HG03280 (cell line): ENCODE results near the gene PROZ.

Source experiments
- ATAC-seq: cut with Tn5 transposase; IDR thresholded peaks from one replicate; pipeline ENCODE4 v1.9.1; 2021; ENCODE audit warnings: mild to moderate bottlenecking, moderate library complexity; ENCODE audit not compliant: unreplicated experiment

PROZ gene

GRCh38 chr13:113119822-113120189 is 38.6 kb upstream of the PROZ start:
- no peak for ATAC-seq

DNA sequence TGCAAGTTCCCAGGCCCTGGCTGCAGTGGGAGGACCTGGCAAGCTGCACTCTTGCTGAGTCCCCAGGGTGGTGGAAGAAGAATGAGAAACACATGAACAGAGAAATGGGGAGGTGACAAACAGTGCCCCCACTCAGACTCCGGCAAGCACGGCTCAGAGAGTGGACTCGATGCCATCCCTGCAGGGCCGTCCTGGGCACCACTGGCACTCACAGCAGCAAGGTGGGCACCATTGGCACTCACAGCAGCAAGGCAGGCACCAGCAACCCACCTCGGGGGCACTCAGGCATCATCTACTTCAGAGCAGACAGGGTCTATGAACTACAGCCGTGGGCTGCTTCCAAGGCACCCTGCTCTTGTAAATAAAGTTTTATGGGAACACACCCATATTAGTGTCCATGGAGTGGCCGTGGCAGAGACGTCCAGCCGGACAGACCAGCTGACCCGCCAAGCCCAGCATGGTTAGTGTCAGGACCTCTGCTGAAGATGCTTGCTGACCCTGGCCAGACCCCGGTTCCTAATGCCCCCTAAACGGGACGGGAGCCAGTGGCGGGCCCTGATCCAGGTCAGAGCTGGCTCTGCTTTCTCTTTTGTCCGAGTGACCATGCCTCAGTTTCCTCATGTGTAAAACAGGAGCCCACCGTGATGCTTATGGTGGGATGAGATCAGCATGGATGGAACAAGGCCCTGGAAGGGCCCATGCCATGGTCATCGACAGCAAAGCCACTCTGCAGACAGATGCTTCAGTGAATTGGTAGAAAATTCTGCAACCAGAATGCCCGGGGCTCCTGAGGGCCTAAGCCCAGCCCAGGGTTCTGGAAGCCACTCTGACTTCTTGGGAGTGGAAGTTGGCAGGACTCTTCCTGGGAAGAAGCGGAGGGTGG is 37.9 kb upstream of the PROZ start:
- no peak for ATAC-seq

GRCh38 chr13:113121183-113121927 is 37.1 kb upstream of the PROZ start:
- ATAC-seq = no peak

- ATAC-seq = no peak
These were observed 36.4 kb upstream of the PROZ start for GRCh38 chr13:113121928-113122471.

DNA sequence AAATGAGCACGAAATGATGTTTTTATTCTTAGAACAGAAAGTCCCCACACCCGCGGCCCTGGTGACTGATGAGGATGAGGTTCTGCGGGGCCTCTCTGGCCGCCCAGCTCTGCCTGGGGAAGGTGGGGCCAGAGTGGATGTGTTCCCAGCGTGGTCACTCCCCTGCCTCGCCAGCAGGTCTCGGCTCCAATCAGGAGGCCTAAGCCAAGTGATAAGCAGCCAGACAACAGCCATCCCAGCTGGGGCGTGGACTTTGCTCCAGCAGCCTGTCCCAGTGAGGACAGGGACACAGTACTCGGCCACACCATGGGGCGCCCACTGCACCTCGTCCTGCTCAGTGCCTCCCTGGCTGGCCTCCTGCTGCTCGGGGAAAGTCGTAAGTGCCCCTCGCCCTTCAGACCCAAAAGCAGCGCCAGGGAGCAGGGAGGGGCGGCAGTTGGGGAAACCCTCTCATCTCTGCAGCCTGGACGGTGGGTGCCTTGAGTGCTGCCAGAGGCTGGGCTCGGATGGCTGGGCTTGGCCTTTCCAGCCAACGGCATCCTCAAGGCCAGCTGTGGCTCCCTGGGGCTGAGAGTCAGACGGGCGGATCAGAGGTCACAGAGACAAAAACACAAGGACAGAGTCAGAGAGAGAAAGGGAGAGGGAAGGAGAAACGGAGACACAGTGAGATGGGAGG is 35.8 kb upstream of the PROZ start, which contains the start of gene F10:
Gene F10, plus strand, starts transcription at position 250 of the 676 bp plus-strand sequence. Its CDS starts 57 bp downstream, at position 307.
- no peak for ATAC-seq

DNA sequence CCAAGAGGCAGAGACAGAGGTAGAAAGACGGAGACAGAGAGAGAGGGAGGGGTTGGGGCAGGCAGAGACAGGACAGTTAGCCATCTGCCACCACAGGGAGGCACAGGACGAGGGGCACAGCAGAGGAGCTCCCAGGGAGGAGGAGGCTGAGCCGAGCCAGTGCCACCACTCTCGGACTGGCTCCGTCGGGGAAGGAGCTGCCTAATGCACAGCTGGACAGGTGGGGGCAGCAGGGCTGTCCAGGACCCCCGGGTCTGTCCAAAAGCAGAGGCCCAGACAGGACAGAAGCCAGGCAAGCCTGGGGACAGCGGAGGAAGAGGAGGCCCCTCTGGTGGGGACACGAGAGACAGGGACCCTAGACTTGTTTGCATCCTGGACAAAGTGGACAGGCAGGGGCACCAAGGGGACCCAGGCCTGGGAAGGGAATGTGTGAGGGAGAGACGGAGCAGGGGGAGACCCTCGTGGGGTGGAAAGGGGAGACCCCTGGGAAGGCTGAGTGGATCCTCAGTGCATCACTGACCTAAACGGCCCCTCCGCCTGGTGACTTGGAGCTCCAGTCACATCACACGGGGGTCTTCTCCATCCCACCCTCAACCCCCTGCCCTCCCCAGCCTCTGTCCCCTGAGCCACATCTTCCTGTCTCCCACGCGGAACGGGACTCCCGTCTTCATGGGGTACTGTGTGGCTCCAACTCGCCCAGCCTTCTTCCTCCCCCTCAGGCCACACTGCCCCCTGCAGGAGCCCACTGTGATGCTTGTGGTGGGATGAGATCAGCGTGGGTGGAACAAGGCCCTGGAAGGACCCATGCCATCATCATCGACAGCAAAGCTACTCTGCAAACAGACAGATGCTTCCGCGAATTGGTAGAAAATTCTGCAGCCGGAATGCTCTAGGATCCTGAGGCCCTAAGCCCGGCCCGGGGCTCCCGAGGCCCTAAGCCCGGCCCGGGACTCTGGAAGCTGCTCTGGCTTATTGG is 34.9 kb upstream of the PROZ start:
- no peak for ATAC-seq

DNA sequence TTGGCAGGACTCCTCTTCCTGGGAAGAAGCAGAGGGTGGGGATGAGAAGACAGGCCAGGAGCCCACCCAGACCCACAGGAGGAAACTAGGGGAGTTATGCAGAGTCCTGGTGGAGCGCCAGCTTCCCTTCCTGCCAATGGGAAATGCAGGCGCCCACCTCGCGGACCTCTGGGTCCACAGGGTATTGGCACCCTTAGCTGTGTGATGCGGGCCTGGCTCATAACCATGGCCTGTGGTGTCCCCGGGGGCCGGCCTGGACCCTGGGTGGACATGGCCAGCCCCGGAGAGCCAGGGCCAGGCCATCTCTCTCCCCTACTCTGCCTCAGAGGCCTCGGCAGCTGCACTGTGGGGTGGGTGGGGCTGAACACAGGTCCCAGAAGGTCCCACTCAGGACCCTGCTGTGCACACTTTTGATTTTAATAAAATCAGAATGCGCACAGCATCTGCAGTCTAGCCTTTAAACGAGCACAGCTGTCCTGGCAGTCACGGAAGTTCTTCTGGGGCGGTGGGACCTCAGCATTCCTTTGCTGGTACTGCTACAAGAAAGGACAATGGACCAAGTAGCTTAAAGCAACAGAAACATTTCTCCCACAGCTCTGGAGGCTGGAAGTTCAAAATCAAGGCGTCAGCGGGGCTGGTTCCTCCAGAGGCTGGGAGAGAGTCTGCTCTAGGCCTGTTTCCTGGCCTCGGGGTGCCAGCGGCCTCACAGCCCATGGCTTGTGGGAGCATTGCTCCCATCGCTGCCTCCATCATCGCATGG is 34.1 kb upstream of the PROZ start:
- no peak for ATAC-seq

DNA sequence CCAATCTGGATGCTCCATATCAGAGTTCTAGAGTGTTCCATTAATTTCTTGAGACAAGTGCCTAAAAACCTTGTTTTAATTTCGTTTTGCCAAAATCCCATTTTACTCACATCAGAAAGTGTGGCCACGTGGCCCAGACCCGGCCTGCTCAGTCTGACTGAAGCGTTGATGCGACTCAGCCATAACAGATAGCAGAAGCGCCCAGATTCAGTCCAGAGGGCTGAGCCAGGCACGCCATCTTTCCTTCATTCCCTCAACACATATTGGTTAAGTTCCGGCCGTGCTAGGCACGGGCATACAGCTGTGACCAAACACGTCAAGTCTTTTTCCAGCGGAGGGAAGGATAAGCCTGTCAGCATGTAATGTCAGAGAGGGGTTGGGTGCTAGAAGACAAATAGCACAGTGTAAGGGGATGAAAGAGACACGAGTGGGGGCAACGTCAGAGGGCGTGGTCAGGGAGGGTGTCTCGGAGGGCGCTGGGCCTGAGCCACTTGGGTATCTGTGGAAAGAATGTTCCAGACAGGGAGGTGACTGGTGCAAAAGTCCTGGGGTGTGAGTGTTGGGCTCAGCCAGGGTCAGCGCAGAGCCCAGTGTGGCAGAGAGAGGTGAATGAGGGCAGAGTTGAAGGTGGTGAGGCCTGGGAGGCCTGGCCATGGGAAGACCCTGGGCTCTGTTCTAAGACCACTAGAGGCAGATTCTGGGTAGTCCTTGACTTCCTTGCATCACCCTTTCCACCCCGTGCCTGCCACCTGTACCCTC is 32.8 kb upstream of the PROZ start:
- no peak for ATAC-seq

- no peak for ATAC-seq
These were observed 31.9 kb upstream of the PROZ start for GRCh38 chr13:113126265-113127150.

DNA sequence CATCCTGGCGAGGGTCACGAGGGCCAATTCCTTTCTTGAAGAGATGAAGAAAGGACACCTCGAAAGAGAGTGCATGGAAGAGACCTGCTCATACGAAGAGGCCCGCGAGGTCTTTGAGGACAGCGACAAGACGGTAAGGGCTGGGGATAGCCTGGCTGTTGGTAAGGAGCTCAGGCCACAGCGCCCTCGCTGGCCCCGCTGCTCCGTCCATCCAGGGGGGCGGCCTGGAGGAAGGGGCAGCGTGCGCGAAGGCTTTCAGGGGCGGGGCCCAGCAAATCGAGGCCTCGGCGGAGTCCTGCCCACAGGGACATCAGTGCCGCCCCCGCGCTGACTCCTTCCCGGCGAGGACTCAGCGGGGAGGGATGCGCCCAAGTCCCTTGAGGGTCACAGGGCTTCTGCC is 29.0 kb upstream of the PROZ start:
- no peak for ATAC-seq

DNA sequence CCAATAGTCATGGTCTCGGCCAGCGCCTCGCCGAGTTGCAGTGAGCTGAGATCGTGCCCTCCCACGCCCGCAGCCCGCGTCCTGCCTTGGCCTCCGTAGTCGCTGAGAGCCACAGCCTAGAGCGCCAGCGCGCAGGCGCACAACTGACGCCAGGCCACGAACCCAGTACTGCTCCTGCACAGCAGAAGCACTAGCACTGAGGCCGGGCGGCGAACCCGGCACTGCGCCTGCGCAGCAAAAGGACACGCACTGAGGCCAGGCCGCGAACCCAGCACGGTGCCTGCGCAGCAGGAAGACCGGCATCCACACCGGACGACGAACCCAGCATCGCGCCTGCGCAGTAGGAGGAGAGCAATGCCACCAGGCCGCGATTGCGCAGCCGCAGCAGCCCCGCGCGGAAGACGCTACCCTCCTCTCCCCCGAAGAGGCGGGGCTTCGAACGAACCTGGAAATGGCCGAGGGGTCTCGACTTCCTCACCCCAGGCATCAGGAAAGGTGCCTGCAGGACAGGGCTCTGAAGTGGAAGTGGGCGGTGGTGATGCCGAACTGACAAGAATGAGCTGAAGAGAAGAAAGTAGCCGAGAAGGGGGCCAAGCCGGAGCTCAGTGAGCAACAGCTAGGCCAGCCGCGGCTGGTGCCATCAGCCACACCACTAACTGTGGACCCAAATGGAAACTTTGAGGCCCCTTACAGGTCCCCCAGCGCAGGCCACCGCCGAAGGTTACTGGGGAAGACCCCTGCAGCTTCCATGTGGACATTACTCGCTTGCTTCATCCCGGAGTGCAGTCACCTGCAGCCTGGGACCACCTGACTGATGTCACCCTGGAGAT is 28.3 kb upstream of the PROZ start:
- ATAC-seq = no peak

DNA sequence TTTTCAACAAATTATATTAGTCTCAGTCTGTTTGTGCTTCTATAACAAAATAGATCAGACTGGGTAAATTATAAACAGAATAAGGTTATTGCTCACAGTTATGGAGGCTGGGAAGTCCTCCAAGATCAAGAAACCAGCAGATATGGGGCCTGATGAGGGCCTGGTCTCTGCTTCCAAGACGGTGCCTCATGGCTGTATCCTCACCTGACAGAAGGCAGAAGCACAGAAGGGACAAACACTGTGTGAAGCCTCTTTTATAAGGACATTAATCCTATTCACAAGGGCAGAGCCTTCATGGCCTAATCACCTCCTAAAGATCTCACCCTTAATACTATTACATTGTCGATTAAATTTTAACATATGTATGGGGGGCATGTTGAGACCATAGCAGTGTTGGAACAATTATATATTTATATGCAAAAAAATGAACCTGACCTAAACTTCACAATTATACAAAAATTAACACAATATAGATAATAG is 23.1 kb upstream of the PROZ start:
- ATAC-seq = no peak

DNA sequence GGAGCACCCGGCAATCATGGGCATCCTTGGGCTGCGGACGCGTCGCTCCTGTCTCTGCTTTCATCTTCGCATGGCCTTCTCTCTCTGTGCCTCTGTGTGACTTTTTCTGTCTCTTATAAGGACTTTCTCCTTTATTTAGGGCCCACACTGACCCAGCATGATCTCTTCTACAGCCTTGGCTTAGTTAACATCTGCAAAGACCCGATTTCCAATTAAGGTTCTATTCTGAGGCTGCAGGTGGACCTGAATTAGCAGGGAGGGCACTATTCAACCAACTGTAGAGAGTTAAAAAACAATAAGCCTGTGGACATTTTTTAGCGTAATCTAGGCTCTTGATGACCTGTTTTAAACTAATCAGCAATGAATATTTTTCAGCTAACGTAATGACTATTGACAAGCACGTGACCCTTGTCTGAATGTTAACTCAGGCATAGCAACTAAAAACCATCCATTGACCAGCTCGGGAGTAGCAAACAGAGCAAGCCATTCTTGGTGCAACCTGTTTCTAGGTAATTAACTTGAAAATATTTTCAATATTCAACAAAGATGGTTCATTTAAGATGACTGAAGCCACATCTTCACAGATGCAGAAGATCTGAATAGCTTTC is 20.7 kb upstream of the PROZ start:
- ATAC-seq = no peak

GRCh38 chr13:113138792-113139551 is 19.5 kb upstream of the PROZ start:
- ATAC-seq = no peak

DNA sequence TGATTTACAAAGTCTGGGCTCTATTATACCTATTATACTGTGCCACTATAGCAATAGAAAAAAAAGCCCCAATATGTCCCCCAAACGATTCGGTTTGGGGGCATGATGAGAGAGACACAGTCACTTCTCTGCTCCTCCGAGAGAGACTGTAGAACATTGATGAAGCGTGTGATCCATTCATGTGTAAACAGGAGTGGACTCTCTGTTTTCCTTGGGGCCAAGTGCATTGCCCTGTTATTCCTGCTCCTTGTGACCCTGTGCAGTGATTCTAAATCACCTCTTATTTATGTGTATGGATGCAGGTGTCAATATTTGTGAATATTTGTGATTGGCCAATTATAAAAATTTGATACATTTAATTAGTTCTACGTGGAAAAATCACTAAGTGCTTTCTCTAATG is 18.9 kb upstream of the PROZ start:
- no peak for ATAC-seq
